Globus pallidus (tissue), 1 donor: ENCODE measurements around the gene KCNK1.

Experiments used
- DNase-seq: peaks from one replicate; pipeline ENCODE4 v3.0.0-alpha.2; 2015; ENCODE audit warnings: low spot score

The KCNK1 gene

DNA sequence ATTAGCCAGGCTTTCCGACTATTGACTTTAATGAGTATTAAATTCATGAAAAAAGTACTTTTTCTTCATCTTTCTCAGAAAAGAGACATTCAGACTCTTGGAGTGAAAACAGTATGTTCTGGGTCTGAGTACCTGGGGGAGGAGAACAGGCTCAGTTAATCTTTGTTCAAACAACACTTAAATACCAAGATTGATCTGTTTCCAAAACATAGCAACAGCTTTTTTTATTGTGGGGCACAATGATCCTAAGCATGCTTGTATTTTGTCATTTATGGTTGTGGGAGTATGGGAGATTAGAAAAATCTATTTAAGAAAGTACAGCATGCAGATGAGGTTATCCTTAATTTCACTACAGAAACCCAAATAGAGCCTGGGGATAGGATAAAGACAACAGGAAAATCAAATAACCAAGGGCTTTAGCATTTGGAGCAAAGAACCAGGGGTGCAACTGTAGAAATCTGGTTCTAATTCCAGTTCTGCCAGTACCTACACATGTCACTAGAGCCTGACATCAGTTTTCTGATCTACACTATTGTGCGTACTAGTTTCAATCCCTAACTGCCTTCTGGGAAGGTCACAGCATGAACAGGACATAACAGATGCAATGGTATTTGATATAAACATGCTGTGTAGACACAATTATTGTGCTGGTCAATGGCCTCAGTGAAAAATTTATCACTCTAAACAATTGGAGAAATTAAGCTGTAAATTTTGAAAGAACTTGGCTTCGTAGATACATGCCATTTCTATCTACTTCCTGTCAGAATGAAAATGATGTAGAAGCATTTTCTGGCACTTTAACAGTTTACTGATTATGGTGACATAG, 91.2 kb downstream of the KCNK1 start:
- DNase-seq, result no peak

DNA sequence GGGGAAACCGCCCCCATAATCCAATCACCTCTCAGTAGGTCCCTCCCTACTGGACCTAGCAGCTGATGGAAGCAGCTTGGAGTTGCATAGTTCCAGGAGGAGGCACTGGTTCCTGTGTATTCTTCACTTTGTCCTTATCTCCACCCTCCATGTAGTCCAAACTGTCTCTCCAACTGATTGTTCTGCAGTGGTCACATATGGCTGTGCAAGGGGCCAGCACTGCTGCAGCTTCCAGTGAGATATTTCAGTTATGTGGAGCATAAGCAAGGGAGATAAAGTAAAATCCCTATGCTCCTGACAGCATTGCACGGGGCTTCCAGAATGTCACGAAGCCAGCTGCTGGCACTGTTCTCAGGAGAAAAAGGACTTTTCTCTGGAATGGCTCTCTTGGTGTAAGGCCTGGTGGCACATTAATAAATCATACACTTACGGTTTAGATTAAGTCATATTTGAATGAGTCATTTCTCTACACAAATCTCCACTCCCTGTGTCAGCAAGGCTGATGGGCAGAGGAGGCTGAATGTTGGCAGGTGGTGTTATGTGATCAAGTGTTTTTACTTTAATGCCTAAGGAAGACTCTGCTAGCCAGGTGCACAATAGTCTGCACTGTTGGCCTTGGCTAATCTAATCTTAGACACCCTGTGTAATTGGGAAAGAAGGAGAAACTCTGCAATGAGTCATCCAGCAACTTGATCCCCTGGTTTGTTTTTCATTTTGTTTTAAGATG, 93.4 kb downstream of the KCNK1 start:
- no peak for DNase-seq

- no peak for DNase-seq
Measured at GRCh38 chr1:233707880-233708815, 94.2 kb downstream of the KCNK1 start.

DNA sequence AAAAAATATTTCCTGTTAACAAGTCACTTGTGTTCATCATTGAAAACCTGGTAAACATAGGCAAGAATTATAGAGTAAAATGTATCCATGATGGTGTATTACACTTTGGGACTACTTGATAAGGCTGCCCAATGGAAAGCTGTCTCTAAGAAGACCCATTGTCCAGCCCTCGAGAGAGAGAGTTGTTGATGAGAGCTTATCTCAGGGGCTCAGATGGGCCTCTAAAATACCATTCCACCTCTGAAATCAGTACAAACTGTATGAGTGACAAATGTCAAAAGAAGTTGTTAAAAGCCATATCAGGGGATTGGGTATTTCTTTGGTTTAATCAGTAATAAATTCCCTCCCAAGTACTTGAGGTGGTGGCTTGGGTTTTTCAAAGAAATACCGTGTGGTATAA, 96.1 kb downstream of the KCNK1 start:
- DNase-seq, result no peak

DNA sequence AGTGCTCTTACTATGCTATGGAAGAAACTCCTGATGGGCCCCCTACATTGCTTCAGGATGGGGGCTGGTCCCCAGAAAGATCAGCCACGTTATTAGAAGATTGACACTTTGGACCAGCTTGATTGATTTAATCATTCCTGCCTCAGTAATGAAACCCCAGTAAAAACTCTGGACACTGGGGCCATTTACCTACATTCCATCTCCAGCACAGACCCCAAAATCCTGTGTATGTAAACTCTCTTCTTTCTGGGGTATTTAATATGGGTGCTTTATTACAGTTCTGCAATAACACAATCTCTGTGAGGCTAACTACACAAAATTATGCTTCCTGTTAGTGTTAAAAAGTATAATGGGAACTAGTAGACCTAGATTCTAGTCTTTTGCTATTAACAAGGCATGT, 96.6 kb downstream of the KCNK1 start:
- no peak for DNase-seq

GRCh38 chr1:233714631-233715217, 100.8 kb downstream of the KCNK1 start:
- no peak for DNase-seq

- no peak for DNase-seq
Measured at GRCh38 chr1:233718057-233718456, 104.2 kb downstream of the KCNK1 start.

- no peak for DNase-seq
Measured at GRCh38 chr1:233719655-233720341, 105.9 kb downstream of the KCNK1 start.

DNA sequence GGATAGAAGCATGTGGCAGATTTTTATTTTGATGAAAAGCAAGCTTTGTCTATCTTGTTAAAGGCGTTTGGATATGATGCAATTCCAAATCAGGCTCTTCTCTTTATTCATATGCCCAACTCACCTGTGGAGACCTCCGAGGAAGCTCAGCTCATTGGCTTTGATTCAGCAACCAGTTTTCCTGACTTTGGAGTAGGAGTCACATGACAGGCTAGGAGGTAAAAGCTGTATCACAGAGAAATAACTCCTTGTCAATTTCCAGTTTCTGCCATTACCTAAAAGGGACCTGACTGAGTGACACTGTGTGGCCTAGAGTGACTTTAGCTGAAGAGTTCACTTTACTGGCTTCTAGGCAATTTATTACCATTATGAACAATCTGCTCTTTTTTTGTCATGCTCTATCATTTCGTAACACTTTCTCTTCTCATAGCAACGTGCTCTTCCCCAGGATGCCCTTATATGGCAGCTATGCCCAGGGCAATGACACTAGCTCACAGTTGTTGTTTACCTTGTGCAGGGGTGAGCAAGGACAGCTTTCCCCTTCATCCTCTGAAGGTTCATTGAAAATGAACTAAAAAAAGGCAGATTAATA, 107.2 kb downstream of the KCNK1 start:
- DNase-seq, result no peak
